MM.1S (cell line): ENCODE measurements around the gene ACTR2.

Source experiments
- CTCF ChIP-seq: fragments of 300-600 bp; sonication (generic); IDR thresholded peaks from 2 replicates; pipeline ENCODE4 v1.5.1; 2016; ENCODE audit warnings: antibody characterized with exemption, low read length, mixed read lengths
- EZH2 ChIP-seq: fragments of 300-600 bp; sonication (generic); optimal IDR thresholded peaks from 2 replicates; pipeline ENCODE3; 2017; ENCODE audit warnings: low read depth, mild to moderate bottlenecking, antibody characterized with exemption, low read length, mixed read lengths
- EZH2phosphoT487 ChIP-seq: fragments of 300-600 bp; sonication (generic); IDR thresholded peaks from 2 replicates; pipeline ENCODE4 v1.6.1; 2018; ENCODE audit warnings: antibody characterized with exemption, low read length

- no peak for TF ChIP-seq CTCF
- TF ChIP-seq EZH2, result no peak
- TF ChIP-seq EZH2phosphoT487, result no peak
Observed at GRCh38 chr2:65263262-65263661, 35.6 kb downstream of the ACTR2 start.
